ENCODE results near the gene GUCY2D.

The GUCY2D gene

GRCh38 chr17:8019166-8019565 lies 16.8 kb downstream of the GUCY2D start:
- DNase-seq = peak in 2 of 3 donors; percentile 41 to 65

DNA sequence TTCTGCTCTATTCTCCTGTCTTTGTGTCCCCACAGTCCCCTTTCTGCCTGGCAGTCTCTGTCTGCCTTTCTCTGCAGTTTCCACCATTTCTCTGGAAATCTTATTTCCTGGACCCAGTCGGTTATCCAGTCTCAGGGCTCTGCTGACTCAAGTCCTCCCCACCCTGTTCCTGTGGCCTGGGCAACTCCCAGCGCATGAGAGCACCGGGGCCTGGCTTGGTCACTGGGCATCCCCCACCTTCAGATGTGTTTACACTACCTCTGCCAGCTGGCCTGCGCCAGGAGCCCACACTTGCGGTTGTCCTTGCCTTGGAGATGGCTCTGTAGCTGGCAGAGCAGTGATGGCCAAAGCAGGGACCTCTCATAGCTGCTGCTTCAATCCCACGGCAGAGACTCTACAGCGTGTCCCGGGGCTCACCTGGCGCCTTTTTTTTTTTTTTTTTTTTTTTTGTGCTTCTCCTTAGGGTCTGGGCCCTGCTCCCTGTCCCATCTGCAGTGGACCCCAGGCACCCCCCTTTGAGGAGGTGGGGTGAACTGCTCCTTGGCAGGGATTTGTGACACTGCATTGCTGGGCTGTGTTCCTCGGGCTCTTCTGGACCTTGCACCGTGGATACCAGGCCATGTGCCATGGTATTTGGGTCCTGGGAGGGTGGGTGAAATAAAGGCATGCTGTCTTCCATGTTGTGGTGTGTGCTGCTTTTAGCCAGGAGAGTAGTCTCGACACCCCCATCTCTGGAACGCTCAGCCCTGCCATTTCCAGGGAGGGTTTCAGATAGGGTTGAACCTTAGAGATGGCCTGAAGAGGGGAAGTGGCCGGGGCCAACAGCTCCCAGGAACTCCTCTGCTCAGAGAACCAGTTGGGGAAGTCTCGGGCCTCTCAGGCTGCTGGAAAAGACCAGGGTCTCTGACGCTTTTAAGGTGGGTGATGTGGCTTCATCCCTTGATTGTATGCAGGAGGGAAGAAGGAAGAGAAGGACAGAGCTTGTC lies 17.5 kb downstream of the GUCY2D start:
- peak; percentile 93 to 96 (median 95) for DNase-seq

DNA sequence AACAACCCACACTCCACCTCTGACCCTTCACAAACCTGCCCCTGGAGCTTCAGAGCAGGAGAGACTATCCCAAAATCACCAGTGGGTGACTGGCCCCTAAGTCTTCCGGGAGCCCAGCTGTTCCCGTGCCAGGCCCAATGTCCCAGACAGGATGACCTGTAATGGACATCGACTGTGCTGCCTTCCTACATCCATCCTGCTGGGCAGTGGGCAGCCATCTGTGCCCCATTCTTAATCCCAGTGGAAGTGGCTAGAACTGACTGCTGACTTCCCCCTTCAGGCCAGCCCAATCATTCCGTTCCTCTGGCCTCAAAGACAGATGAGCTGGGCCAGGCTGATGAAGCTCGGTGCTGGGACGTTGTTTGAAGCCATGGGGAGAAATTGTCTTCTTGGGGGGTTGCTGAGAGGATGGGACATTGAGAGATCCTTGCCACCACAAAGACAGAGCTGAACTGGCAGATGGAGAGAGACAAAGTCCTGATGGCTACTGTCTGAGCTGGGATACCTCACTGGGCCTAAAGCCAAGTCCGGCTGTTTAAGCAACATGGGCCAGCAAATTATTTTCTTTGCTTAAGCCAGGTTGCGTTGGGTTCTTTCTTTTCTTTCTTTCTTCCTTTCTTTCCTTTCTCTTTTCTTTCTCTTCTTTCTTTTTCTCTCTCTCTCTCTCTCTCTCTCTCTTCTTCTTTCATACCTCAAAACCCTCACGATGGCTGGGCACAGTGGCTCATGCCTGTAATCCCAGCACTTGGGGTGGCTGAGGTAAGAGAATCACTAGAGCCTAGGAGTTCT lies 18.6 kb downstream of the GUCY2D start:
- peak in 1 of 3 donors; percentile 21 for DNase-seq

GRCh38 chr17:8021565-8022359 lies 19.3 kb downstream of the GUCY2D start:
- DNase-seq = no peak

GRCh38 chr17:8022360-8023003 lies 20.1 kb downstream of the GUCY2D start:
- peak; percentile 68 to 77 (median 69) for DNase-seq

DNA sequence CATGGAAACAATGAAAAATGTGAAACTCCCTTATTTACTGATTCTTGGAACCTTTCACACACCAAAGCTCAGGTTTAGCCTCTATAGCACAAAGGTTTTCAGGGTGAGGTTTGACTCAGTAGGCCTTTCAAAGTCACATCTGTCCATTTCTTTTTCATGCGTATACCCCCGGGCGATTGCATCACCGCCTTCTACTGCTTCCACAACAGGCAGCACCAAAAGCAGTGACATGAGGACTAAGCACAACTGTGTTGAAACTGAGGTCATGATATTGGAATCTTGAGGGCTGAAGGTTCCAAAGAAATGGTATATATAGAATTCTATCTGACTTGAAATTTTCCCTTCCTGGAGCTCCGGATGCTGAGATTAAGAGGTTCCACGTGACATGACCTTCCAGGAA lies 21.7 kb downstream of the GUCY2D start:
- peak in 2 of 3 donors; percentile 34 to 58 for DNase-seq

GRCh38 chr17:8025176-8025911 lies 22.9 kb downstream of the GUCY2D start:
- no peak for DNase-seq

GRCh38 chr17:8029121-8029520 lies 26.7 kb downstream of the GUCY2D start:
- no peak for DNase-seq

DNA sequence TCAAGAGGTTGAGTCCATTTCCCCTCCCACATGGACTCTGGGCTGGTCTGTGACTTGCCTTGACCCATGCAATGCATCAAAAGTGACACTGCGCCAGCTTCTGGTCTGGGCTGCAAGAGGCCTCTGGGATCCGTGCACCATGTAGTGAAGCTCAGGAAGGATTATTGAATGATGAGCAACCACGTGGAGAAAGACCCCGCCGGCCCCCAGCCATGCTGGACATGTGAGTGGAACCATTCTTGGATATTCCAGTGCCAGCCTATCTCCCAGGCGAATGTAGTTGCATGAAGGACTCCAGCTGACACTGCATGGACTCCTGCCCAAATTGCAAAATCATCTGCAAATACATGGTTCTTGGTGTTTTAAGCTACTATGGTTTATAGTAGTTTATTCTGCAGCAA lies 28.8 kb downstream of the GUCY2D start:
- DNase-seq = no peak

- DNase-seq = no peak
These were observed 29.5 kb downstream of the GUCY2D start for GRCh38 chr17:8031950-8032349.

DNA sequence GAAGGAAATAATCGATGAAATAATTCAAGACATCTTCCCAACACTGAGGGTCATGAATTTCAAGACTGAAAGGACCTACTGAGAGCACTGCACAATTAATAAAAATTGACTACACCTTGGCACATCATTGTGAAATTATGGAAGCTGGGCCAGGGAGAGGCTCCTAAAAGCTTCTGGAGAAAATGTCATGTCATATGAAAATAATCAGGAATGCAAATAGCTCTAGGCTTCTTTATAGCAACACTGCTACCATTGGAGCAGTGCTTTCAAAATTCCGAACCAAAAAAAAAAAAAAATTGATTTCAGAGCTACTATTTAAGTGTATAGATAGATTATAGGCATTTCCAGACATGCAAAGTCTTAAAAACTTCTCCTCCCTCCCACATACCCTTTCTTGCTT lies 30.0 kb downstream of the GUCY2D start:
- no peak for DNase-seq

DNA sequence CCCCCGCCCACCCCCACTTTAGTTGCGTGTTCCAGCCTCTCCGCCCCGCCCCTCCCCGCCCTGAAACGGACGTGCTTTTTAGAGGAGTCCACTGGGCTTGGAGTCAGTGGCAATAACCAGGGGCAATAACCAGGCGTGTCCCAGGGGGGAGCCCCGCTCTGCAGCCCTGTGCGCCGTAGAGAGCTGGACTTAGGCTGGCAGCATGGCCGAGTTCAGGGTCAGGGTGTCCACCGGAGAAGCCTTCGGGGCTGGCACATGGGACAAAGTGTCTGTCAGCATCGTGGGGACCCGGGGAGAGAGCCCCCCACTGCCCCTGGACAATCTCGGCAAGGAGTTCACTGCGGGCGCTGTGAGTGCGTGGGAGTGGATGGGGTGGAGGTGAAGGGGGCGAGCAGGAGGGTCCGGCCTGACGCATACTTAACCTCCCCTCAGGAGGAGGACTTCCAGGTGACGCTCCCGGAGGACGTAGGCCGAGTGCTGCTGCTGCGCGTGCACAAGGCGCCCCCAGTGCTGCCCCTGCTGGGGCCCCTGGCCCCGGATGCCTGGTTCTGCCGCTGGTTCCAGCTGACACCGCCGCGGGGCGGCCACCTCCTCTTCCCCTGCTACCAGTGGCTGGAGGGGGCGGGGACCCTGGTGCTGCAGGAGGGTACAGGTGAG lies 36.7 kb downstream of the GUCY2D start, which contains the start of gene ALOX15B:
Gene ALOX15B (plus strand): TSS at position 106 of the 657 bp plus-strand sequence. CDS start 97 bp downstream, at position 203.
- DNase-seq = peak; percentile 60 to 88 (median 72)

DNA sequence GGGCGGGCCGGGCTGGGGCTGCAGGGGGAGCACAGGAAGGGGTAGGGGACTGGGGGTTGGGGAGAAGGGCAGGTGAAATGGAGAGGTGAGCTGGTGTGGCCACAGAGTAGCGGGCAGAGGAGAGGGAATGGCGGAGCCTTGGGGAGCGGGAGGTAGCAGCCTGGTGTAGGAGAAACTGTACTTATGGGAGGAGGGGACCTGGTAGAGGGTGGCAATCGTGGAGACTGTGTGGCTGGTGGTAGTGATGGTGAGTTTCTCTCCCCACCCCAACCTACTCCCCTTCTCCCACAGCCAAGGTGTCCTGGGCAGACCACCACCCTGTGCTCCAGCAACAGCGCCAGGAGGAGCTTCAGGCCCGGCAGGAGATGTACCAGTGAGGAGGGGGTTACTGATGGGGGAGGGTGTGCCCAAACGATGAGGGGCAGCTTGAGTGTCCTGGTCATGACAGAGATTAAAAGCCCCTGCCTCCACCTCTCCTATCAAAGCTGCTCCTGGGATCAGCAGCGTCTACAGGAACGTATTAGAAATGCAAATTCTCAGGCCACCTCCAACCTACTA lies 37.3 kb downstream of the GUCY2D start:
- DNase-seq = no peak

DNA sequence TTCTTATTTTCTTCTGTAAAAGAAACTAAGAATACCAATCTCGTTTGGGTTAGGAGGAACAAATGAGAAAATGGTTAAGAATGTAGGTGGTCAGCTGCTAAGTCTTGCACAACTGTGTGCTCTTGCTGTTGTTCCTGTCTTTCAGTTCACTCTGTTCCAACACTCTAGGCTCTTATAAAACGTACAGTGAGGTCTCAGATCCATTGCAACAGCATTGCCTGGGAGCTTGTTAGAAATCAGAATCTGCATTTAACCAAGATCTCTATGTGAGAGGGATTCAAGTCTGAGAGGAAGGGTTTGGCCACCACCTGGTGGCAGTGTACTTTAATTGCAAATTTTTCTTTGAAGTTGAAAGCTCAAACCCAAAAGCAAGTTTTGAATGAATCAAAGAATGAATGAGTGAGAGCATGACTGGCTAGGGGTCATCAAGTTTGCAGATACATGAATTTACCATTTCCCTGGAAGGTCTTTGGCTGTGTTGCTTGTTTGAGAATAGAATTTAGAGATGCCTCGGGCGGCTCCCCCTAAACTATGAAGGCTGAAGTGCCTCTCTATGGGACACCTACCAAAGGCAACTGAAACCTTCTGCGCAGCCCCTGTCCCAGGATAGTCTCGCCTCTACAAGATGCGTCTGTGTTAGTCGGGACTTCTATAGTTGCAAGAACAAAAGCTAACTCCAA lies 39.0 kb downstream of the GUCY2D start:
- DNase-seq = peak; percentile 75 to 86 (median 84)

GRCh38 chr17:8041979-8042378 lies 39.6 kb downstream of the GUCY2D start:
- no peak for DNase-seq

DNA sequence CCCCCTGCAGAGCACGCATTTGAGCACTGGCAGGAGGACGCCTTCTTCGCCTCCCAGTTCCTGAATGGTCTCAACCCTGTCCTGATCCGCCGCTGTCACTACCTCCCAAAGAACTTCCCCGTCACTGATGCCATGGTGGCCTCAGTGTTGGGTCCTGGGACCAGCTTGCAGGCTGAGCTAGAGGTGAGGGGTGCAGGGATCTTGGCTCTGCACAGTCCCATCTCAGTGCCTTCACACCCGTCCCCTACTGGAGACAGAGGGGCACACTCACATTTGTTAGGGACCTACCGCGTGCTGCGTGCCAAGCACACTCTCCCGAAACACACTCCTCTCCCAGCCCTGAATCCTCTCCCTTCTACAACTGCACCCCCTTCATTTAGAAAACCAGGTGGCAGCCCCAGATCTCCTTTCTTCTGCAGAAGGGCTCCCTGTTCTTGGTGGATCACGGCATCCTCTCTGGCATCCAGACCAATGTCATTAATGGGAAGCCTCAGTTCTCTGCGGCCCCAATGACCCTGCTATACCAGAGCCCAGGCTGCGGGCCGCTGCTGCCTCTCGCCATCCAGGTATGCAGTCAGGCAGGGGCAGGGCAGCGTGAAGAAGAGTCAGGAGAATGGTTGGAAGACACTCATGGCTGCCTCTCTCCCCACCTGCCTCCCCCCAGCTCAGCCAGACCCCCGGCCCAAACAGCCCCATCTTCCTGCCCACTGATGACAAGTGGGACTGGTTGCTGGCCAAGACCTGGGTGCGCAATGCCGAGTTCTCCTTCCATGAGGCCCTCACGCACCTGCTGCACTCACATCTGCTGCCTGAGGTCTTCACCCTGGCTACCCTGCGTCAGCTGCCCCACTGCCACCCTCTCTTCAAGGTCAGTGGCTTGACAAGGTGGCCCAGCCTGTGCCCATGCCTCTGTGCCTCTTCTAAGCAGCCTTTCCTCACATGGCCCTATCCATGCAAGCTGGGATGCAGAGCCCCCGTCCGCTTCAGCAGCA lies 42.7 kb downstream of the GUCY2D start:
- no peak for DNase-seq

- no peak for DNase-seq
These were observed 44.0 kb downstream of the GUCY2D start for GRCh38 chr17:8046306-8046928.
